Activated naive CD4-positive, alpha-beta T cell treated with Interleukin-2 at 50 U/mL for 16 hours (primary cell): Measurements from ENCODE around the gene GPR78.
"Not testable (repeated sequence)": the region's sequence is repeated elsewhere in the genome, so short reads cannot be mapped to it uniquely, and the experiment has no call there.

ENCODE experiments used
- DNase-seq: peaks from one replicate; pipeline ENCODE4 v3.0.0-alpha.2; 2020

Gene GPR78

DNA sequence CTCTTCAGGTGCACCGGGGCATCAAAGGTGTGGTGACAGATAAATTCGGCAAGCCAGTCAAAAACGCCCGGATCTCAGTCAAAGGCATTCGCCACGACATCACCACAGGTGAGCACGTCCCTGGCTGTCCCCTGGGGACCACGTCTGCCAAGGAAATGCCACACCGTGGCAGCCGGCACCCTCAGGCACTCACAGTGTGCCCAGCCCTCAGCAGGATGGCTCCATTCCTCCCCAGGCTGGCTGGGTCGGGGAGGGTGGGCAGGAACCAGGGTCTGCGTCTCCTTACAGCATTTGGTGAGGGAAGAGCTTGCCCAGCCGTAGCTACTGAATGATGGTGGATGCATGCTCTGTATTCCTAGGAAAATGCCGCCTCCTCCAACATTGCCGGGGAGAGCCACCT, 38.2 kb downstream of the GPR78 start:
- DNase-seq: no peak

DNA sequence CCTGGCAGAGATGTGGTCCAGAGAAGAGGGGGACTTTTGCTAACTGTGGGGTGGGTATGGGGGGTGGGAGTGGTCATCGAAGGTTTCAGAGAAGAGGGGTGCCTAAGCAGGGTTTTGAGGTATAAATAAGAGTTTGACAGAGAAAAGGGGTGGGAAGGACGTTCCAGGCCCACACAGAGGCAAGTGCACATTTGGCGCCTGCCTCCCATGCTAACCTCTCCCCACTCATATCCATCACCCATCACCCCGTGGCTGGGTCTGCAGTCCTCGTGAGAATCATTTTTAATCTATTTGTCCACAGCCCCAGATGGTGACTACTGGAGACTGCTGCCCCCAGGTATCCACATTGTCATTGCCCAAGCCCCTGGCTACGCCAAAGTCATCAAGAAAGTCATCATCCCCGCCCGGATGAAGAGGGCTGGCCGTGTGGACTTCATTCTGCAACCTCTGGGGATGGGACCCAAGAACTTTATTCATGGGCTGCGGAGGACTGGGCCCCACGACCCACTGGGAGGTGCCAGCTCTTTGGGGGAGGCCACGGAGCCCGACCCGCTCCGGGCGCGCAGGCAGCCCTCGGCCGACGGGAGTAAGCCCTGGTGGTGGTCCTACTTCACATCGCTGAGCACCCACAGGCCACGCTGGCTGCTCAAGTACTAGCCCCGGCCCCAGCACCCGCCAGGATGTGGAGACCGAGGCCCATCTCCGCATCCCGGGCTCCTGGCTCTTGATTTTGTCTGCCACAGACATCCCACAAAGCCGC, 38.9 kb downstream of the GPR78 start:
- DNase-seq: no peak

DNA sequence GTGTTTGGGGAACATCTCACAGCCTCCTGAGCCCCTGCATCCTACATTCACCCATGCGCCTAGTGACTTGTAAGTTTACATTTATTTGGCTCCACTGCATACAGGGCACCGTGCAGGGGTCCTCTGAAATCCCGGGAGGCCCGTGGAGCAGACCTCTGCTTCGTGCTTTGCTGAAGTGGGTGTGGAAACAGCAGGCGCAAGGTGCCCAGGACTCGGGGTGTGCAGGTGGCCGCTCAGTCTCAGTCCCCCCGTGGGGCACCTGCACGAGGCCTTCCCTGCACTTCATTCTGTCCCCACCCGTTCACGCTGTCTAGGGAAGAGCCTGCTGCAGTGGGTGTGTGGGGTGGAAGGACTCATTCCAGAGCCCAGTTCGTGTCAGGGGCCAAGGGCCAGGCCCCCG, 40.9 kb downstream of the GPR78 start:
- DNase-seq: not testable (repeated sequence)

DNA sequence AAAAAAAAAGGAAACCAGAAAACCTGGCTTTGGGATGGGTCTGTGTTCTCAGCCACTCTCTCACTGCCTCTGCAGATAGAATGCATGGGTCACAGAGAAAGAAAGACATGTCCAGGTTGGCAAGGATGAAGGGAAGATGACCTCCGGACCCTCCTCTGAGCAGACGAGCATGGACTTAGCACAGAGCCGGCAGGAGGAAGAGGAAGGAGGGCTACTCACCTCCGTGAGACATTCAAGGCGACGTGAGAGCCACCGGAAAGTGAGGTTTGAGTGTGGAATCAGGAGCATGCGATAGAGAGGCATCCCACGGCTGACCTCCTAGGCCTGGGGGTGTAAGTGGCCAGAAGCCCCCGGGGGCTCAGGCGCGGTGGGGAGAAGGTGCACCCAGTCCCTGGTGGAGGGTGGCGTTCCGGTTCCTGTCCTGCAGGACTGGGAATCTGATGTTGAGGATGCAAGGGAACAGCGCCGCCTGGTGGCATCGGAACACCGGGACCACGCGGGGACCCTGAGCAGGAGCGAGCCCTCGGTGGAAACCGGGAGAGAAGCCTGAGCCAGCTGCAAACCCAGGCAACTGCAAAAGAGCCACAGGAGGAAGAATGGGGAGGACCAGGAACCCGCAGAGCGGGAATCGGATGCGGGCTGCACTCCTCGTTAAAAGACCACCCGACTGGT, 44.5 kb downstream of the GPR78 start:
- not testable (repeated sequence) for DNase-seq

DNA sequence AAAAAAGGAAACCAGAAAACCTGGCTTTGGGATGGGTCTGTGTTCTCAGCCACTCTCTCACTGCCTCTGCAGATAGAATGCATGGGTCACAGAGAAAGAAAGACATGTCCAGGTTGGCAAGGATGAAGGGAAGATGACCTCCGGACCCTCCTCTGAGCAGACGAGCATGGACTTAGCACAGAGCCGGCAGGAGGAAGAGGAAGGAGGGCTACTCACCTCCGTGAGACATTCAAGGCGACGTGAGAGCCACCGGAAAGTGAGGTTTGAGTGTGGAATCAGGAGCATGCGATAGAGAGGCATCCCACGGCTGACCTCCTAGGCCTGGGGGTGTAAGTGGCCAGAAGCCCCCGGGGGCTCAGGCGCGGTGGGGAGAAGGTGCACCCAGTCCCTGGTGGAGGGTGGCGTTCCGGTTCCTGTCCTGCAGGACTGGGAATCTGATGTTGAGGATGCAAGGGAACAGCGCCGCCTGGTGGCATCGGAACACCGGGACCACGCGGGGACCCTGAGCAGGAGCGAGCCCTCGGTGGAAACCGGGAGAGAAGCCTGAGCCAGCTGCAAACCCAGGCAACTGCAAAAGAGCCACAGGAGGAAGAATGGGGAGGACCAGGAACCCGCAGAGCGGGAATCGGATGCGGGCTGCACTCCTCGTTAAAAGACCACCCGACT, 50.2 kb downstream of the GPR78 start:
- not testable (repeated sequence) for DNase-seq

DNA sequence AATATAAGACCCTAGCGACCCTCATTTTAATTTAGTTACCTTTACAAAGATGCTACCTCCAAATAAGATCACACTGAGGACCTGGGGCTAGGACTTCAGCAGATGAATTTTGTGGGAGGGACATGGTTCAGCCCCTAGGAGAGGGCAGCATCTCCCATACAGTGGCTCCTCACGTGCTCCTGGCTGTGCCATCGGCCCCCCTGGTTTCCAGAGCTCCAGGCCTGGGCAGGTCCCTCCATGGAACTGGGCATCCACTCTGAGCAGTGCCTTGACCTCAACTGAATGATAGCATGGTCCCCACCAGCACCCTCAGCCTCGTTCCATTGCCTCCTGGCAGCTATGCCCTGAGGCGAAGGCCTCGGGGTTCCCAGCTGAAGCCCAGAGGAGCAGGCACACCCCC, 51.7 kb downstream of the GPR78 start:
- not testable (repeated sequence) for DNase-seq

DNA sequence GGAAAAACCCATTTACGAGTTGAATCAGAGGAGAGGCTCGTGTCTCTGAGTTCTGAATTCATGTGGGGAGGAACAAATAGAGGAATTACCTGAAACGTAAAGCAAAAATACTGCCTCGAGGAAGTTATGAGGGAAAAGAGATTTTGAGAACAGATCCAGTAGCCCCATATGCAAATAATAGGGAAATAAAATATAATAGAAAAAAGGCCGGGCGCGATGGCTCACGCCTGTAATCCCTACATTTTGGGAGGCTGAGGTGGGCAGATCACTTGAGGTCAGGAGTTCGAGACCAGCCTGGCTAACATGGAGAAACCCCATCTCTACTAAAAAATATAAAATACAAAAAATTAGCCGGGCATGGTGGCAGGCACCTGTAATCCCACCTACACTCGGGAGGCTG, 54.6 kb downstream of the GPR78 start:
- not testable (repeated sequence) for DNase-seq

DNA sequence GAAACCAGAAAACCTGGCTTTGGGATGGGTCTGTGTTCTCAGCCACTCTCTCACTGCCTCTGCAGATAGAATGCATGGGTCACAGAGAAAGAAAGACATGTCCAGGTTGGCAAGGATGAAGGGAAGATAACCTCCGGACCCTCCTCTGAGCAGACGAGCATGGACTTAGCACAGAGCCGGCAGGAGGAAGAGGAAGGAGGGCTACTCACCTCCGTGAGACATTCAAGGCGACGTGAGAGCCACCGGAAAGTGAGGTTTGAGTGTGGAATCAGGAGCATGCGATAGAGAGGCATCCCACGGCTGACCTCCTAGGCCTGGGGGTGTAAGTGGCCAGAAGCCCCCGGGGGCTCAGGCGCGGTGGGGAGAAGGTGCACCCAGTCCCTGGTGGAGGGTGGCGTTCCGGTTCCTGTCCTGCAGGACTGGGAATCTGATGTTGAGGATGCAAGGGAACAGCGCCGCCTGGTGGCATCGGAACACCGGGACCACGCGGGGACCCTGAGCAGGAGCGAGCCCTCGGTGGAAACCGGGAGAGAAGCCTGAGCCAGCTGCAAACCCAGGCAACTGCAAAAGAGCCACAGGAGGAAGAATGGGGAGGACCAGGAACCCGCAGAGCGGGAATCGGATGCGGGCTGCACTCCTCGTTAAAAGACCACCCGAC, 55.8 kb downstream of the GPR78 start:
- DNase-seq: not testable (repeated sequence)
